WTC11 (cell line): Measurements from ENCODE around the gene SOX9. TPM values are rescaled to one million over a fixed set of nuclear protein-coding genes. Genes with fewer than 3 reads are reported as not detected.

ENCODE experiments used
- ATAC-seq: fragments of 200-7000 bp; cut with Tn5 transposase; 2 replicates; pipeline ENCODE4 v1.10.0; 2021; ENCODE audit warnings: mild to moderate bottlenecking, moderate library complexity
- CTCF ChIA-PET: fragments of 300-600 bp; sonication (Branson Sonifier 250); formaldehyde crosslinking; loops from one replicate; lab custom pipeline; 2021; ENCODE audit warnings: antibody characterized with exemption; lab: Charles Lee
- POLR2A ChIA-PET: fragments of 350-600 bp; sonication (Branson Sonifier 250); formaldehyde crosslinking; loops from one replicate; lab custom pipeline; 2021; ENCODE audit warnings: antibody characterized with exemption; lab: Charles Lee
- DNase-seq: peaks from one replicate; pipeline ENCODE4 v3.0.0; 2021; ENCODE audit warnings: low spot score
- H3K27ac Mint-ChIP-seq: 2 replicates; pipeline ENCODE4 v1.8.0; 2021; ENCODE audit warnings: mixed read lengths
- H3K27me3 Mint-ChIP-seq: 2 replicates; pipeline ENCODE4 v1.8.0; 2021; ENCODE audit warnings: low read depth, mild to moderate bottlenecking, moderate library complexity, mixed read lengths
- H3K36me3 Mint-ChIP-seq: 2 replicates; pipeline ENCODE4 v1.8.0; 2021; ENCODE audit warnings: mixed read lengths
- H3K4me1 Mint-ChIP-seq: 2 replicates; pipeline ENCODE4 v1.8.0; 2022; ENCODE audit warnings: mixed read lengths
- H3K4me3 Mint-ChIP-seq: 2 replicates; pipeline ENCODE4 v1.8.0; 2021; ENCODE audit warnings: mild to moderate bottlenecking, moderate library complexity, mixed read lengths
- H3K9me3 Mint-ChIP-seq: 2 replicates; pipeline ENCODE4 v1.8.0; 2021; ENCODE audit warnings: mixed read lengths
- CREB1 ChIP-seq: sonication (generic); formaldehyde crosslinking; IDR thresholded peaks from 2 replicates; pipeline ENCODE4 v1.8.0; 2023; ENCODE audit warnings: mild to moderate bottlenecking, missing genetic modification reagents
- ETV6 ChIP-seq: sonication (generic); formaldehyde crosslinking; IDR thresholded peaks from 2 replicates; pipeline ENCODE4 v1.8.1; 2022; ENCODE audit warnings: mild to moderate bottlenecking, missing genetic modification reagents
- MXD4 ChIP-seq: fragments of 250-450 bp; sonication (Bioruptor Pico); IDR thresholded peaks from 2 replicates; pipeline ENCODE4 v1.8.0; 2021; ENCODE audit warnings: mild to moderate bottlenecking, moderate library complexity, borderline replicate concordance
- MYBL2 ChIP-seq: sonication (generic); formaldehyde crosslinking; IDR thresholded peaks from 2 replicates; pipeline ENCODE4 v1.8.1; 2023; ENCODE audit warnings: mild to moderate bottlenecking, moderate library complexity, missing genetic modification reagents
- TEAD4 ChIP-seq: sonication (generic); formaldehyde crosslinking; IDR thresholded peaks from 2 replicates; pipeline ENCODE4 v1.8.0; 2022; ENCODE audit warnings: mild to moderate bottlenecking, missing genetic modification reagents
- TP53 ChIP-seq: sonication (generic); formaldehyde crosslinking; IDR thresholded peaks from 2 replicates; pipeline ENCODE4 v1.8.1; 2023; ENCODE audit warnings: mild to moderate bottlenecking, missing genetic modification reagents
- ZBTB21 ChIP-seq: sonication (generic); formaldehyde crosslinking; IDR thresholded peaks from 2 replicates; pipeline ENCODE4 v1.8.1; 2023; ENCODE audit warnings: mild to moderate bottlenecking, missing genetic modification reagents, borderline replicate concordance
- ZNF138 ChIP-seq: sonication (generic); formaldehyde crosslinking; conservative IDR thresholded peaks from 2 replicates; pipeline ENCODE4 v1.8.1; 2022; ENCODE audit warnings: mild to moderate bottlenecking, moderate library complexity, missing genetic modification reagents
- ZNF423 ChIP-seq: fragments of 250-450 bp; sonication (Bioruptor Pico); IDR thresholded peaks from 2 replicates; pipeline ENCODE4 v2.1.2; 2022; ENCODE audit warnings: mild to moderate bottlenecking, moderate library complexity
- total RNA-seq: library from RNA; stranded (reverse); gene quantifications from 3 replicates; pipeline ENCODE4 v1.2.3, GENCODE V29; 2021
- TF ChIP-seq, protein P1 (sequence below): fragments of 250-450 bp; sonication (Bioruptor Pico); conservative IDR thresholded peaks from 2 replicates; pipeline ENCODE4 v1.9.0; 2021; ENCODE audit warnings: mild to moderate bottlenecking
- TF ChIP-seq, protein P2 (sequence below): sonication (generic); formaldehyde crosslinking; IDR thresholded peaks from 2 replicates; pipeline ENCODE4 v1.8.1; 2023; ENCODE audit warnings: mild to moderate bottlenecking, missing genetic modification reagents, moderate library complexity
- TF ChIP-seq, protein P3 (sequence below): sonication (generic); formaldehyde crosslinking; IDR thresholded peaks from 2 replicates; pipeline ENCODE4 v1.8.1; 2022; ENCODE audit warnings: low read depth, mild to moderate bottlenecking, moderate library complexity, missing genetic modification reagents, borderline replicate concordance
- TF ChIP-seq, protein P4 (sequence below): sonication (generic); formaldehyde crosslinking; IDR thresholded peaks from 2 replicates; pipeline ENCODE4 v1.8.0; 2023; ENCODE audit warnings: missing genetic modification reagents
- TF ChIP-seq, protein P5 (sequence below): sonication (generic); formaldehyde crosslinking; IDR thresholded peaks from 2 replicates; pipeline ENCODE4 v1.8.1; 2023; ENCODE audit warnings: mild to moderate bottlenecking, moderate library complexity, missing genetic modification reagents

The SOX9 gene
- total RNA-seq, 1 experiment from 2014 or later = 8.1 TPM

DNA sequence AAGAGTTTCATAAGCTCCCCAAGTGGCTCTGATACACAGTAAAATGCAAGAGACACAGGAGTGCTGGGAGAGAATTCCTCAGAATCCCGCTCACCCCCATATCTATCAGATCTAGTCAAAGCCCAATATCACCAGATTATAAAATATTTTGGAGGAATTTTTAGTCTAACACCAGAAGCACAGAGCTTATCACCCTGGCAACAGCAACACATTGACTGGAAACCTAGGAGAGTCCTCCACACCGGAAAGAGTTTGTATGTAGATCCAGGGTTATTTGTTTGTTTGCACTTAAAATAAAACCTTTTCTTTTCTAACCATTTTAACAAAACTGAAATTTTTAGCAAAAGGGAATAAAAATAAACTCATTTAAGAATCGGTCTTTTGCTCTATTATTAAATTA is 7.2 kb downstream of the SOX9 start:
- POLR2A ChIA-PET = interaction anchor here (0.5 to 0.6 kb wide), 2 partner anchors 10 to 976 kb away, joined by 3 to 4 read pairs; no protein-coding TSS in a partner anchor
- ATAC-seq (no peak), DNase-seq (no peak)
- no peak overlapping the region for H3K27ac Mint-ChIP-seq
- TF ChIP-seq, protein P1, sequence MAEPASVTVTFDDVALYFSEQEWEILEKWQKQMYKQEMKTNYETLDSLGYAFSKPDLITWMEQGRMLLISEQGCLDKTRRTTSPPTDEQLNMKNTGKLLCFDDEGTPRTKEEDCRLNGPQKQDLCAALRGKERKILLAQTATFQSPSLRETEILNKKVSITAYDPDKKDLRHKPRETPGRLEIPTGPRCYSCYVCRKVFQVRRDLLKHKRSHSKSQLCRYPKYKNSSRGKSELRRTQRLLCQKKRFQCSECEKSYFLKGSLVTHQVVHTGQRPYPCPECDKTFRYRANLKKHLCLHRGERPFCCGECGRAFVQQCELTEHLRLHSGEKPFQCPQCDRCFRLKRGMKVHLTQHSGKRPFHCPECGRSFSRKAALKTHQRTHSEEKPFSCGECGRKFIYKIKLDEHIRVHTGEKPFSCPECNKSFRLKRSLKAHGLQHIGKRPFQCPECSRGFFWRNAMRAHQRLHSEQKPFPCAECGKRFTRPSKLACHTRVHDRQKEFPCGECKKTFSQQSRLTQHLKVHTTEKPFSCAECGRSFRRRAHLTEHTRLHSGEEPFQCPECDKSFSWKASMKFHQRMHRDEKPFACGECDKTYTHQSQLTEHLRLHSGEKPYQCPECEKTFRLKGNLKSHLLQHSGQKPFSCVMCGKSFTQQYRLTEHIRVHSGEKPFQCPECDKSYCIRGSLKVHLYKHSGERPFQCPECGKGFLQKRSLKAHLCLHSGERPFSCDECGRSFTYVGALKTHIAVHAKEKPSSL = no peak
- no peak for TF ChIP-seq ETV6 (CRISPR knock-in tag)
- no peak for TF ChIP-seq TP53
- TF ChIP-seq, protein P2, sequence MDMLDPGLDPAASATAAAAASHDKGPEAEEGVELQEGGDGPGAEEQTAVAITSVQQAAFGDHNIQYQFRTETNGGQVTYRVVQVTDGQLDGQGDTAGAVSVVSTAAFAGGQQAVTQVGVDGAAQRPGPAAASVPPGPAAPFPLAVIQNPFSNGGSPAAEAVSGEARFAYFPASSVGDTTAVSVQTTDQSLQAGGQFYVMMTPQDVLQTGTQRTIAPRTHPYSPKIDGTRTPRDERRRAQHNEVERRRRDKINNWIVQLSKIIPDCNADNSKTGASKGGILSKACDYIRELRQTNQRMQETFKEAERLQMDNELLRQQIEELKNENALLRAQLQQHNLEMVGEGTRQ (CRISPR knock-in tag) = no peak
- TF ChIP-seq, protein P3, sequence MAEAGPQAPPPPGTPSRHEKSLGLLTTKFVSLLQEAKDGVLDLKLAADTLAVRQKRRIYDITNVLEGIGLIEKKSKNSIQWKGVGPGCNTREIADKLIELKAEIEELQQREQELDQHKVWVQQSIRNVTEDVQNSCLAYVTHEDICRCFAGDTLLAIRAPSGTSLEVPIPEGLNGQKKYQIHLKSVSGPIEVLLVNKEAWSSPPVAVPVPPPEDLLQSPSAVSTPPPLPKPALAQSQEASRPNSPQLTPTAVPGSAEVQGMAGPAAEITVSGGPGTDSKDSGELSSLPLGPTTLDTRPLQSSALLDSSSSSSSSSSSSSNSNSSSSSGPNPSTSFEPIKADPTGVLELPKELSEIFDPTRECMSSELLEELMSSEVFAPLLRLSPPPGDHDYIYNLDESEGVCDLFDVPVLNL = no peak
- no peak for TF ChIP-seq CREB1 (CRISPR knock-in tag)
- no peak for TF ChIP-seq MYBL2 (CRISPR knock-in tag)
- no peak for TF ChIP-seq TEAD4 (CRISPR knock-in tag)
- no peak for TF ChIP-seq ZNF138 (CRISPR knock-in tag)
- no peak for TF ChIP-seq ZNF423 (CRISPR knock-in tag)
- no peak for TF ChIP-seq MXD4
- TF ChIP-seq, protein P4, sequence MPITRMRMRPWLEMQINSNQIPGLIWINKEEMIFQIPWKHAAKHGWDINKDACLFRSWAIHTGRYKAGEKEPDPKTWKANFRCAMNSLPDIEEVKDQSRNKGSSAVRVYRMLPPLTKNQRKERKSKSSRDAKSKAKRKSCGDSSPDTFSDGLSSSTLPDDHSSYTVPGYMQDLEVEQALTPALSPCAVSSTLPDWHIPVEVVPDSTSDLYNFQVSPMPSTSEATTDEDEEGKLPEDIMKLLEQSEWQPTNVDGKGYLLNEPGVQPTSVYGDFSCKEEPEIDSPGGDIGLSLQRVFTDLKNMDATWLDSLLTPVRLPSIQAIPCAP (CRISPR knock-in tag) = no peak
- peaks cover 3% of the 10 kb centered on the region for H3K27me3 Mint-ChIP-seq
- no peaks in the 10 kb centered on the region for H3K9me3 Mint-ChIP-seq
- H3K4me1 Mint-ChIP-seq = peaks cover 42% of the 10 kb centered on the region
- CTCF ChIA-PET = interaction anchor here (0.7 kb wide), 1 partner anchor 303 kb away, joined by 6 read pairs; no protein-coding TSS in a partner anchor
- H3K4me3 Mint-ChIP-seq = no peak overlapping the region
- H3K36me3 Mint-ChIP-seq = peaks cover 7% of the 10 kb centered on the region

DNA sequence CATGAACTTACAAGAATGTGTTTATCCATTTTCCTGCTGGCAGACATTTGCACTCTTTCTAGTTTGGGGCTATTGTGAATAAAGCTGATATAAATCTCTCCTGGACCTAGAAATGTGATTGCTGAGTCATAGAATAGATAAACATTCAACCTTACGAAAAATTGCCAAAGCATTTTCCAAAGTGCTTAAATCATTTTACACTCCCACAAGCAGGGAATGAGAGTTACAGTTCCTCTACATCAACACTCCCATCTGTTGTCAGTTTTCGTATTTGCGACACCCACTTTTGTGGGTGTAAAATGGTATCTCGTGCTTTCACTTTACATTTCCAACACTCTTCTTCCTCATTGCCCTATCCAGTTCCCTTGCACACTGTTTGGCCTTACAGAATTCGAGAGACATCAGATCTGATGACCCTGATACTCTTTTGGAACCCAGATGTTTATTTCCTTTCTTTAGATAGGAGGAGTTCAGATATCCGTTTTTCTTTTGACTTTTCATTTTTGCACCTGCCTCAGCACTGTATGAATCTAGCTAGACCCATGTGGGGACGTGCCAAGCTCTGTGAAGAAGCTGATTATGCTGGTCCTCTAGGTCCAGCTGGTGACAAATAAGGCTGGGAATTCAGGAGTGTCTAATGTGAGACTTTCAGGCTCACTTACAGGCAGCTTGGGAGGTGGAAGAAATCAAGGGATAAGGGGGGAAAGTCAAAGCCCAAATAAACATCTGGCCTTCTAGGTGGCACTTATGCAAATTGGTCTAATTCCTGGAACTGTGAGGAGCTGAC is 14.0 kb downstream of the SOX9 start:
- H3K27me3 Mint-ChIP-seq = peaks cover 4% of the 10 kb centered on the region; the same call in 1 of the 2 replicates
- ATAC-seq (no peak), DNase-seq (no peak)
- no peaks in the 10 kb centered on the region for H3K36me3 Mint-ChIP-seq
- H3K9me3 Mint-ChIP-seq = no peaks in the 10 kb centered on the region
- TF ChIP-seq, protein P5, sequence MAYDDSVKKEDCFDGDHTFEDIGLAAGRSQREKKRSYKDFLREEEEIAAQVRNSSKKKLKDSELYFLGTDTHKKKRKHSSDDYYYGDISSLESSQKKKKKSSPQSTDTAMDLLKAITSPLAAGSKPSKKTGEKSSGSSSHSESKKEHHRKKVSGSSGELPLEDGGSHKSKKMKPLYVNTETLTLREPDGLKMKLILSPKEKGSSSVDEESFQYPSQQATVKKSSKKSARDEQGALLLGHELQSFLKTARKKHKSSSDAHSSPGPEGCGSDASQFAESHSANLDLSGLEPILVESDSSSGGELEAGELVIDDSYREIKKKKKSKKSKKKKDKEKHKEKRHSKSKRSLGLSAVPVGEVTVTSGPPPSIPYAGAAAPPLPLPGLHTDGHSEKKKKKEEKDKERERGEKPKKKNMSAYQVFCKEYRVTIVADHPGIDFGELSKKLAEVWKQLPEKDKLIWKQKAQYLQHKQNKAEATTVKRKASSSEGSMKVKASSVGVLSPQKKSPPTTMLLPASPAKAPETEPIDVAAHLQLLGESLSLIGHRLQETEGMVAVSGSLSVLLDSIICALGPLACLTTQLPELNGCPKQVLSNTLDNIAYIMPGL (CRISPR knock-in tag) = no peak
- TF ChIP-seq, all 79 proteins: peak for 0
- Mint-ChIP-seq H3K4me1 (peaks cover 23% of the 10 kb centered on the region), H3K4me3 (no peak overlapping the region), H3K27ac (no peak overlapping the region)
- ChIA-PET POLR2A (no interaction called here), CTCF (no interaction called here)

DNA sequence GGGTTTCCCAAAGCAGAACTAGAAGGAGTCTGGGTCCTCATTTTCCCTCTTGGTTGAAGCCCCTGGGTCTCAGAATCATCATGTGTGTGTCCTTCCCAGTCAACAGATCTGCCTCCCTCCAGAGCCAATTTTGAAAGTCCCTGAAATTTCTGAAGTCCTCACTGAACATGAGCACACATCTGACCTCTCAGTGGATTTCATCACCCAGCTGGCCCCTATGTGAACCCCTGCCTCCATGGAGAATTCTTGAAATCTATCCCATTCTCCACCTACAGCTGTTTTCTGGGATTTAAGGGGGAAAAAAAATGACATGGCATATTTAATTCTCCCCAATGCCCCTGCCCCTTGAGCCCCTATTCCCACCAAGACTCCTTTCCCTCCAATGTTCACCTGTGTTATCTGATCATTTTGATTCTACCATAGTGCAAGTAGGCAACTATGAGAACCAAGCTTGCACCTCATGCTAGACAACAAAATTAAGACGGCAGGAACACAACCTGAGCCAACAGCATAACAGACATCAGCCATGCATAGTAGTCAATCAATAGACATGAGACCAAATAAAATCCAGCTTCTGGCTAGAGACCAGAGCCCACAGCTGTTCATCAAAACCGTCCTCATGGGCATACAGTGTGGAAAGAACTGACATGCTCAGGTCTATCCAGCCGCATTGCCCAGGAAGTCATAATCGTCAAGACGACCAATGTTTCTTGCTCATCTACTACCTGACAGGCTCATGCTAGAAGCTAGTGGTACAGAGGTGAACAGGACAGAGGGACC is 14.9 kb downstream of the SOX9 start:
- POLR2A ChIA-PET = no interaction called here
- peaks cover 32% of the 10 kb centered on the region for H3K4me1 Mint-ChIP-seq
- no peaks in the 10 kb centered on the region for H3K9me3 Mint-ChIP-seq
- no peak for TF ChIP-seq ZBTB21 (CRISPR knock-in tag)
- H3K27me3 Mint-ChIP-seq = peaks cover 4% of the 10 kb centered on the region; the same call in 1 of the 2 replicates
- no peak overlapping the region for H3K27ac Mint-ChIP-seq
- CTCF ChIA-PET = no interaction called here
- DNase-seq (no peak), ATAC-seq (no peak)
- H3K36me3 Mint-ChIP-seq = no peaks in the 10 kb centered on the region
- H3K4me3 Mint-ChIP-seq = no peak overlapping the region
